Thyroid gland (tissue), 4 donors: Measurements from ENCODE around the gene PRPF40B.

Experiments used
- CTCF ChIP-seq, 6 experiments: fragments of 200-600 bp in 3 of 6; fragments of 450-650 bp in 3 of 6; sonication (generic) in 3 of 6; IDR thresholded peaks; one replicate each; pipeline ENCODE4 v1.5.1; 2016 to 2019; ENCODE audit warnings: antibody characterized with exemption in 6 of 6, mild to moderate bottlenecking in 2 of 6, inconsistent platforms in 1 of 6, moderate library complexity in 1 of 6
- POLR2A ChIP-seq, 2 donors: fragments of 450-650 bp; IDR thresholded peaks; one replicate each; pipeline ENCODE4 v1.6.1; 2017; ENCODE audit warnings: antibody characterized with exemption in 2 of 2, mild to moderate bottlenecking in 2 of 2, moderate library complexity in 1 of 2

GRCh38 chr12:49577589-49578315 lies 45.6 kb upstream of the PRPF40B start:
- TF ChIP-seq POLR2A (IDR thresholded peaks at IDR 0.05): no peak
- no peak for TF ChIP-seq CTCF (IDR thresholded peaks at IDR 0.05)
